ACC112 (cell line): ENCODE measurements around the gene EVX1.

Source experiments
- H2AFZ ChIP-seq: fragments of 200-600 bp; sonication (generic); one replicate; pipeline ENCODE4 v1.6.0; 2017; ENCODE audit warnings: antibody characterized with exemption, low read length; ENCODE audit not compliant: unreplicated experiment
- H3K27ac ChIP-seq: fragments of 200-600 bp; sonication (generic); 2 replicates; pipeline ENCODE4 v1.5.1; 2014; ENCODE audit warnings: low read depth, mild to moderate bottlenecking, antibody characterized with exemption, low read length, moderate library complexity
- H3K27me3 ChIP-seq: fragments of 200-600 bp; sonication (generic); 2 replicates; pipeline ENCODE4 v1.6.1; 2014; ENCODE audit warnings: mild to moderate bottlenecking, antibody characterized with exemption, low read length, moderate library complexity, mixed read lengths; ENCODE audit not compliant: insufficient read depth
- H3K36me3 ChIP-seq: fragments of 200-600 bp; sonication (generic); 2 replicates; pipeline ENCODE4 v1.6.1; 2016; ENCODE audit warnings: mild to moderate bottlenecking, antibody characterized with exemption, low read length, moderate library complexity, mixed read lengths; ENCODE audit not compliant: insufficient read depth
- H3K4me1 ChIP-seq: fragments of 200-600 bp; sonication (generic); one replicate; pipeline ENCODE4 v1.6.1; 2016; ENCODE audit warnings: low read length, mixed read lengths; ENCODE audit not compliant: insufficient read depth, unreplicated experiment, control insufficient read depth
- H3K4me3 ChIP-seq: fragments of 200-600 bp; sonication (generic); 2 replicates; pipeline ENCODE4 v1.5.1; 2014; ENCODE audit warnings: mild to moderate bottlenecking, low read depth, low read length
- H3K79me2 ChIP-seq: fragments of 200-600 bp; sonication (generic); one replicate; pipeline ENCODE4 v1.6.0; 2016; ENCODE audit warnings: low read length; ENCODE audit not compliant: control insufficient read depth, unreplicated experiment, insufficient read depth

EVX1 gene

GRCh38 chr7:27260211-27260610, 17.6 kb downstream of the EVX1 start:
- peaks cover 14% of the 10 kb centered on the region for H3K27me3 ChIP-seq
- no peak overlapping the region for H3K27ac ChIP-seq

GRCh38 chr7:27262121-27262520, 19.5 kb downstream of the EVX1 start:
- H3K36me3 ChIP-seq: no peaks in the 10 kb centered on the region
- H3K27me3 ChIP-seq: peaks cover 14% of the 10 kb centered on the region
- H3K4me3 ChIP-seq: no peak overlapping the region
- H3K27ac ChIP-seq: no peak overlapping the region
- H3K79me2 ChIP-seq: no peaks in the 10 kb centered on the region
- no peak overlapping the region for H2AFZ ChIP-seq
- no peaks in the 10 kb centered on the region for H3K4me1 ChIP-seq

More at GRCh38 chr7:27260211-27260610, 17.6 kb downstream of the EVX1 start:
- H3K36me3 ChIP-seq: no peaks in the 10 kb centered on the region
- H3K4me3 ChIP-seq: no peak overlapping the region
- no peak overlapping the region for H2AFZ ChIP-seq
- no peaks in the 10 kb centered on the region for H3K79me2 ChIP-seq
- H3K4me1 ChIP-seq: no peaks in the 10 kb centered on the region

- no peak overlapping the region for H2AFZ ChIP-seq
- H3K36me3 ChIP-seq: no peaks in the 10 kb centered on the region
- H3K4me3 ChIP-seq: no peak overlapping the region
- no peak overlapping the region for H3K27ac ChIP-seq
- no peaks in the 10 kb centered on the region for H3K79me2 ChIP-seq
- H3K27me3 ChIP-seq: peaks cover 11% of the 10 kb centered on the region
- no peaks in the 10 kb centered on the region for H3K4me1 ChIP-seq
Measured at GRCh38 chr7:27263781-27264180, 21.2 kb downstream of the EVX1 start.

GRCh38 chr7:27269455-27269854, 26.9 kb downstream of the EVX1 start:
- no peaks in the 10 kb centered on the region for H3K27me3 ChIP-seq
- no peaks in the 10 kb centered on the region for H3K79me2 ChIP-seq
- H2AFZ ChIP-seq: no peak overlapping the region
- H3K4me3 ChIP-seq: no peak overlapping the region
- no peaks in the 10 kb centered on the region for H3K36me3 ChIP-seq
- no peak overlapping the region for H3K27ac ChIP-seq
- no peaks in the 10 kb centered on the region for H3K4me1 ChIP-seq

GRCh38 chr7:27271384-27271783, 28.8 kb downstream of the EVX1 start:
- no peak overlapping the region for H3K27ac ChIP-seq
- H3K4me1 ChIP-seq: no peaks in the 10 kb centered on the region
- H3K4me3 ChIP-seq: no peak overlapping the region
- no peaks in the 10 kb centered on the region for H3K27me3 ChIP-seq
- no peak overlapping the region for H2AFZ ChIP-seq
- no peaks in the 10 kb centered on the region for H3K36me3 ChIP-seq
- no peaks in the 10 kb centered on the region for H3K79me2 ChIP-seq

- peaks cover 7% of the 10 kb centered on the region; the same call in 1 of the 2 replicates for H3K27me3 ChIP-seq
- H3K27ac ChIP-seq: no peak overlapping the region
- no peaks in the 10 kb centered on the region for H3K79me2 ChIP-seq
- H3K4me3 ChIP-seq: no peak overlapping the region
- H2AFZ ChIP-seq: no peak overlapping the region
- no peaks in the 10 kb centered on the region for H3K4me1 ChIP-seq
- no peaks in the 10 kb centered on the region for H3K36me3 ChIP-seq
Measured at GRCh38 chr7:27277628-27278027, 35.0 kb downstream of the EVX1 start.

GRCh38 chr7:27283558-27283957, 41.0 kb downstream of the EVX1 start:
- Histone ChIP-seq H3K27ac (no peak overlapping the region), H3K79me2 (no peaks in the 10 kb centered on the region), H3K4me1 (no peaks in the 10 kb centered on the region), H3K36me3 (no peaks in the 10 kb centered on the region), H3K27me3 (peaks cover 31% of the 10 kb centered on the region), H2AFZ (no peak overlapping the region), H3K4me3 (no peak overlapping the region)

- Histone ChIP-seq H3K36me3 (no peaks in the 10 kb centered on the region), H3K27me3 (peaks cover 29% of the 10 kb centered on the region), H3K4me3 (no peak overlapping the region), H3K4me1 (no peaks in the 10 kb centered on the region), H2AFZ (no peak overlapping the region), H3K79me2 (no peaks in the 10 kb centered on the region), H3K27ac (no peak overlapping the region)
Measured at GRCh38 chr7:27295236-27295635, 52.6 kb downstream of the EVX1 start.

- H3K27ac ChIP-seq: no peak overlapping the region
- no peaks in the 10 kb centered on the region for H3K79me2 ChIP-seq
- no peaks in the 10 kb centered on the region for H3K4me1 ChIP-seq
- no peak overlapping the region for H3K4me3 ChIP-seq
- no peaks in the 10 kb centered on the region for H3K36me3 ChIP-seq
- H2AFZ ChIP-seq: no peak overlapping the region
- peaks cover 29% of the 10 kb centered on the region for H3K27me3 ChIP-seq
Measured at GRCh38 chr7:27297356-27297755, 54.8 kb downstream of the EVX1 start.
